Chondrocyte (in vitro differentiated cells): ENCODE measurements around the gene ZNF629. TPM values are rescaled to one million over a fixed set of nuclear protein-coding genes. Genes with fewer than 3 reads are reported as not detected.
"Not testable (repeated sequence)": the region's sequence is repeated elsewhere in the genome, so short reads cannot be mapped to it uniquely, and the experiment has no call there.

Source experiments
- DNase-seq: peaks from one replicate; pipeline ENCODE4 v3.0.0; 2021; ENCODE audit warnings: mixed read lengths, low spot score
- H3K27ac Mint-ChIP-seq: one replicate; pipeline ENCODE4 v1.8.0; 2021; ENCODE audit warnings: mild to moderate bottlenecking, moderate library complexity, mixed read lengths; ENCODE audit not compliant: unreplicated experiment
- H3K27me3 Mint-ChIP-seq: 2 replicates; pipeline ENCODE4 v1.8.0; 2021; ENCODE audit warnings: low read depth, mixed read lengths
- H3K36me3 Mint-ChIP-seq: 2 replicates; pipeline ENCODE4 v1.8.0; 2021; ENCODE audit warnings: low read depth, mixed read lengths
- H3K4me1 Mint-ChIP-seq: 2 replicates; pipeline ENCODE4 v1.8.0; 2021; ENCODE audit warnings: low read depth, mild to moderate bottlenecking, mixed read lengths
- H3K4me3 Mint-ChIP-seq: one replicate; pipeline ENCODE4 v1.8.0; 2021; ENCODE audit warnings: mild to moderate bottlenecking, moderate library complexity, mixed read lengths; ENCODE audit not compliant: unreplicated experiment
- H3K9me3 Mint-ChIP-seq: 2 replicates; pipeline ENCODE4 v1.8.0; 2021; ENCODE audit warnings: low read depth, mixed read lengths
- CTCF ChIP-seq: fragments of 200-600 bp; sonication (generic); IDR thresholded peaks from 2 replicates; pipeline ENCODE4 v1.5.0; 2021; ENCODE audit warnings: antibody characterized with exemption, mild to moderate bottlenecking, moderate library complexity
- long read RNA-seq: library from polyadenylated mRNA; stranded (forward); transcript quantifications from one replicate; pipeline ENCODE4 v2.0.0, GENCODE V29; 2021
- total RNA-seq: library from RNA; stranded (reverse); gene quantifications from 3 replicates; pipeline ENCODE4 v1.2.1, GENCODE V29; 2021

Gene ZNF629
- total RNA-seq, result 18.8 to 20.2 TPM (median 18.9 TPM) in 3 replicates
- long read RNA-seq, full-length matches to known transcripts, result 5 of 17 reads
- long read RNA-seq, partial matches to known transcripts, result 2 of 17 reads
- long read RNA-seq, other reads (novel, unspliced or antisense), result 10 of 17 reads

DNA sequence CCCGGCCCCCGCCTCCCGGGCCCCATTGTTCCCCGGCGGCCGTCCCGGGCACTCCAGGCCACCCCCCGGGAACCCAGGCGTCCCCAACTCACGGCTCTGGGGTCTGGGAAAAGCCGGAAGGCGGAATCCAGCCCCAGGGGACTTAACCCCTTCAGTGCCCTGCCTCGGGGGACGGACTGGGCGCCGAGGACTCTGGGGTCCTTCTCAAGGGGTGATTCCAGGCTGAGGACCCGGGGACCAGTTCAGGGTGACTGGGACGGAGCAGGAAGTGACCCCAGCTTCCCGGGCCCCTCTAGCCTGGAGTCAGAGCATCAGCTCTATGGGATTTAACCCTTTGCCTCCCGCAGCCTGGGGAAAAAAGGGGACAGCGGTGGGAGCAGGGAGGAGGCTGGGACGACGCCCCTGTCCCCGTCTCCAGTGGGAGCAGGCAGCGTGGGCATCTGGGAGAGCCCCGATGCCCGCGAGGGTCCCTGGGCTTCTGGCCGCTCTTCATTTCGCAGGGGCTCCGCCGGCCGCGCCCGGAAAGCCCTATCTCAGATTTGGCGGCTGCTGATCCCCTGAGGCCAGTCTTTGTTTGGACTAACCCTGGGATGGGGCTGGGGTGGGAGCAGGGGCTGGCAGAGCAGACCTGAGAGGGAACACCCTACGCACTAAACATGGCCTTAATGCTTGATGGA, at the start of gene ZNF629:
Gene ZNF629, minus strand, starts transcription at position 270 of the 677 bp plus-strand sequence. CDS start 2,723 bp downstream, outside the sequence.
- Mint-ChIP-seq H3K9me3 (no peaks in the 10 kb centered on the region), H3K4me1 (peaks cover 23% of the 10 kb centered on the region), H3K36me3 (peaks cover 8% of the 10 kb centered on the region), H3K27me3 (no peaks in the 10 kb centered on the region), H3K27ac (peak within 1 kb of the TSS; percentile 89), H3K4me3 (peak within 1 kb of the TSS; percentile 86)
- no peak for DNase-seq
- TF ChIP-seq CTCF, result no peak

- Mint-ChIP-seq H3K27me3 (no peaks in the 10 kb centered on the region), H3K4me3 (no peak overlapping the region), H3K36me3 (peaks cover 3% of the 10 kb centered on the region), H3K4me1 (no peaks in the 10 kb centered on the region), H3K27ac (no peak overlapping the region), H3K9me3 (no peaks in the 10 kb centered on the region)
- no peak for DNase-seq
- no peak for TF ChIP-seq CTCF
Measured at GRCh38 chr16:30834130-30834740, 47.2 kb upstream of the ZNF629 start.

DNA sequence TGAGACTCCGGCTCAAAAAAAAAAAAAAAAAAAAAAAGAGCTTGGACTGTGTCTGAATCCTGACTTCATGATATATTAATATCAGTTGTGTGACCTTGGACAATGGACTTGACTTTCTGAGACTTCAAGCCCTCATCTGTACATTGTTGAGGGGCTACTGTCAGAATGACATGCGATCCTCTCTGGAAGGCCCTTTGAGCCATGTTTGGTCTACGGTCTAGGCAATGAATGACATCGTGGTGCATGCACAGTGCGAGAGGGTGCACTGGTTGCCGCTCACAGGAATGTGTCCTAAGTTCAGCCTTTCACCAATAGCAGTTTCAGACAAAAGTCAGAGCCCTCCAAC, 43.0 kb upstream of the ZNF629 start:
- peaks cover 3% of the 10 kb centered on the region for H3K36me3 Mint-ChIP-seq
- no peaks in the 10 kb centered on the region for H3K27me3 Mint-ChIP-seq
- peak; percentile 29 for DNase-seq
- H3K27ac Mint-ChIP-seq, result no peak overlapping the region
- no peak for TF ChIP-seq CTCF
- H3K9me3 Mint-ChIP-seq, result no peaks in the 10 kb centered on the region
- no peaks in the 10 kb centered on the region for H3K4me1 Mint-ChIP-seq
- no peak overlapping the region for H3K4me3 Mint-ChIP-seq

- H3K4me3 Mint-ChIP-seq, result no peak overlapping the region
- H3K4me1 Mint-ChIP-seq, result no peaks in the 10 kb centered on the region
- peak; percentile 42 for DNase-seq
- H3K36me3 Mint-ChIP-seq, result peaks cover 3% of the 10 kb centered on the region
- H3K27me3 Mint-ChIP-seq, result no peaks in the 10 kb centered on the region
- no peak for TF ChIP-seq CTCF
- H3K9me3 Mint-ChIP-seq, result no peaks in the 10 kb centered on the region
- no peak overlapping the region for H3K27ac Mint-ChIP-seq
Measured at GRCh38 chr16:30829130-30830071, 42.4 kb upstream of the ZNF629 start.

DNA sequence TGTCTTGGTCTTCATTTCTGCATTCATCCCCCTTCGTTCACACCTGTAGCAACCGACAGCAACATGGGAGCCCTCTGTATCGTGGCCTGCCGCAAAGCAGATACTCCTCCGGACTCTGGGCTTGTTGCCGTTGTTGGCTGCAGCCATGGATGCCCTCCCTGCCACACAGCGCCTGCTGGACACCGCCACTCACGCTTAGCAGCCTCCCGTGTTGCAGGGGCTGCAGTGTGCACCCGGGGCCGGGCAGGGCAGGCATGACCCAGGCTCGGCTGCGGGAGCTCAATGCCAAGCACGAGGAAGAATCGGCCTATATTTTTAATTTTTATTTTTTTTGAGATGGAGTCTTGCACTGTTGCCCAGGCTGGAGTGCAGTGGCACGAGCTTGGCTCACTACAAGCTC, 34.9 kb upstream of the ZNF629 start:
- Mint-ChIP-seq H3K4me3 (no peak overlapping the region), H3K4me1 (no peaks in the 10 kb centered on the region), H3K9me3 (peaks cover 4% of the 10 kb centered on the region), H3K27ac (no peak overlapping the region), H3K36me3 (no peaks in the 10 kb centered on the region), H3K27me3 (no peaks in the 10 kb centered on the region)
- no peak for DNase-seq
- no peak for TF ChIP-seq CTCF

- not testable (repeated sequence) for H3K27ac Mint-ChIP-seq, H3K4me1 Mint-ChIP-seq, H3K27me3 Mint-ChIP-seq, DNase-seq, H3K9me3 Mint-ChIP-seq, H3K36me3 Mint-ChIP-seq, H3K4me3 Mint-ChIP-seq
Measured at GRCh38 chr16:30821441-30821840, 34.4 kb upstream of the ZNF629 start.
